GM12875 (cell line): ENCODE results near the gene SCGB3A1.

ENCODE experiments used
- H3K4me3 ChIP-seq: one replicate; pipeline ENCODE4 v1.5.1; 2011; ENCODE audit warnings: low read depth, low read length, control low read depth
- TF ChIP-seq, protein P1 (sequence below): IDR thresholded peaks from 2 replicates; pipeline ENCODE4 v1.5.1; 2011; ENCODE audit warnings: low read depth, mild to moderate bottlenecking, control low read depth, inconsistent platforms, low read length, moderate library complexity, borderline replicate concordance; ENCODE audit not compliant: insufficient read depth

SCGB3A1 gene

GRCh38 chr5:180618487-180618828 is 27.2 kb upstream of the SCGB3A1 start:
- TF ChIP-seq, protein P1, sequence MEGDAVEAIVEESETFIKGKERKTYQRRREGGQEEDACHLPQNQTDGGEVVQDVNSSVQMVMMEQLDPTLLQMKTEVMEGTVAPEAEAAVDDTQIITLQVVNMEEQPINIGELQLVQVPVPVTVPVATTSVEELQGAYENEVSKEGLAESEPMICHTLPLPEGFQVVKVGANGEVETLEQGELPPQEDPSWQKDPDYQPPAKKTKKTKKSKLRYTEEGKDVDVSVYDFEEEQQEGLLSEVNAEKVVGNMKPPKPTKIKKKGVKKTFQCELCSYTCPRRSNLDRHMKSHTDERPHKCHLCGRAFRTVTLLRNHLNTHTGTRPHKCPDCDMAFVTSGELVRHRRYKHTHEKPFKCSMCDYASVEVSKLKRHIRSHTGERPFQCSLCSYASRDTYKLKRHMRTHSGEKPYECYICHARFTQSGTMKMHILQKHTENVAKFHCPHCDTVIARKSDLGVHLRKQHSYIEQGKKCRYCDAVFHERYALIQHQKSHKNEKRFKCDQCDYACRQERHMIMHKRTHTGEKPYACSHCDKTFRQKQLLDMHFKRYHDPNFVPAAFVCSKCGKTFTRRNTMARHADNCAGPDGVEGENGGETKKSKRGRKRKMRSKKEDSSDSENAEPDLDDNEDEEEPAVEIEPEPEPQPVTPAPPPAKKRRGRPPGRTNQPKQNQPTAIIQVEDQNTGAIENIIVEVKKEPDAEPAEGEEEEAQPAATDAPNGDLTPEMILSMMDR, result no peak
- no peak overlapping the region for H3K4me3 ChIP-seq

DNA sequence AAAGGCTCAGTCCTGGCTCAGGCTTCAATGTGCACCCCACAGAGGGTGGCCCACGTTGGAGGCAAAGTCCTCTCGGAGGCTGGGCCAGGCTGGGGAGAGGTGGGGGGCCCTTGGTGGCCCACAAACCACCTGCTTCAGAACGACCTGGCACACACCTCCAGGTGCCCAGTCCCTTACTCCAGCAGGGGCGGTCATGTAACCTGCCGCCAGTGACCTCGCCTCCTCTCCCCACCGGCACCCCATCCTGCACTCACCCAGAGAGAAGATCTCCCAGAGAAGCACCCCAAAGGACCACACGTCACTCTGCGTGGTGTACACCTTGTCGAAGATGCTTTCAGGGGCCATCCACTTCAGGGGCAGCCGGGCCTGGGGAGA is 22.5 kb upstream of the SCGB3A1 start:
- H3K4me3 ChIP-seq, result no peak overlapping the region

DNA sequence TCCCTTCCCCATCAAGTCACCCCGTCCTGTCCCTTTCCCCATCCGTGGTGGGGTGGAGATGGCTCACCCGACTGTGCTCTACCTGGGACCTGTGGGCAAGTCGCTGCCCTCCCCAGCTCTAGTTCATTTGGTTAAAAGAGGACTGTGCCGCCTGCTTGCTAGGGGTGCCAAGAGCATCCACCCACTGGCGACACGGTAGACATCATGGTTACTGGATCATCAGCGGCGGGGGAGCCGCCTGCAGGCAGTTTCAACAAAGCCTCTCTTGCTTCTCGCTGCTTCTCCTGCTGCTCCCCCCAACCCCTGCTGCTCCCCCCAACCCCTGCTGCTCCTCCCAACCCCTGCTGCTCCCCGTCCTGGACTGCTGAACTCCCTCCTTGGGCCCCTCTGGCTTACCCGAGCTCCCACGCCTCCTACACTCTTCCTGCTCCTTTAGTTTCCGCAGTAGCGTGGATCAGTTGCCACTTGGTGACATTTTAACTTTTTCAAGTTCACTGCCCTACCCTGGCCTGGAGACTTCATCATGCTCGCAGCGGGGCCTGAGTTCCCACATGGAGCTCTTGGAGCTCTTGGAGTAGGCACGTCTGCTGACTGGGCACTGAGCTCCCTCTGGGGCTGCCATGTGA is 22.0 kb upstream of the SCGB3A1 start:
- H3K4me3 ChIP-seq, result no peak overlapping the region
- TF ChIP-seq, protein P1, result no peak

More for the DNA sequence above, 22.5 kb upstream of the SCGB3A1 start:
- TF ChIP-seq, protein P1, result no peak

DNA sequence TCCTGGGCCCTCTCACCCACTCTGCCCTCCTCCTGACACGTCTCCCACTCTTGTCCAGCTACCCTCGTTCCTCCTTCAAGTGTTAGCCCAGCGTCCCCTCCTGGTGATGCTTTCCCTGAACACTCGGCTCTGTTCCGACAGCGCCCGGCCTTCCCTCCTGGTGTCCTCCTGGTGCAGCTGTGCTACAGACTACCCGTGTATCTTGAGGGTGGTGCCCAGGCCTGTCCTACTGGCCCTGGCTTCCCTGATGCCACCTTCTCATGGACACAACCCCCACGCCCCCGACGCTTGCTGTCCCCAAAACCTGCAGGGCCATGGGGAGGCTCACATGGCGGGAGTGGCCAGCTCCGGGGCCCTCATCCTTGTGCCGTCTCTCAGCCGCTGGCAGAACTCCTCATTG is 21.4 kb upstream of the SCGB3A1 start:
- TF ChIP-seq, protein P1, result no peak
- H3K4me3 ChIP-seq, result no peak overlapping the region

DNA sequence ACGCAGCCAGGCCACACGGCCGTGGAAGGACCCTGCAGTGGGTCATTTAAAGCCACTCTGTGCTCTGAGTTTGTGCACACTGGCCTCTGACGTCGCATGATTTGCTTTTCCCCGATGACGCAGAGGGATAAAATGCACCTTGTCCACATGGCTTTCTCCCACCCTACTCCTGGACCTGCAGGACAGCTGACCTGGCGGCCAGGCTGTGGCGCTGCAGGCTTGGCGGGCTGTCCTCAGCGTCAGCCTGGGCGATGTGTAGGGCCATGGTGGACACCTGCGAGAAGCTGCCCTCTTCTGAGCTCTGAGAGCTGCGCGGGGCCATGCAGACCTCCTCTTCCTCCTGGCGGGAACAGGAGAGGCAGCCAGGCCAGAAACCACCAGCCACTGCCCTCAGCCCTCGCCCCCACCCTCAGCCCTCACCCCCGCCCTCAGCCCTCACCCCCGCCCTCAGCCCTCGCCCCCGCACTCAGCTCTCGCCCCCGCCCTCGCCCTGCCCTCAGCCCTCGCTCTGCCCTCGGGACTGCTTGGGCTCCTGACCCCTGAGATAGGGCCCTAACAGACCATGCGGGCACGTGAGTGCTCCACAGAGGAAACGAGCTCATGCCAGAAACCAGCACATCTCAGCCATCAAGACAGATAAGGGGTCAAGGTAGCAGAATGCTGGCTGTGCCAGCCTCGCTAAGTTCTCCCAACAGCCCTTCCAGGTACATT is 20.0 kb upstream of the SCGB3A1 start:
- TF ChIP-seq, protein P1, result no peak
- no peak overlapping the region for H3K4me3 ChIP-seq

DNA sequence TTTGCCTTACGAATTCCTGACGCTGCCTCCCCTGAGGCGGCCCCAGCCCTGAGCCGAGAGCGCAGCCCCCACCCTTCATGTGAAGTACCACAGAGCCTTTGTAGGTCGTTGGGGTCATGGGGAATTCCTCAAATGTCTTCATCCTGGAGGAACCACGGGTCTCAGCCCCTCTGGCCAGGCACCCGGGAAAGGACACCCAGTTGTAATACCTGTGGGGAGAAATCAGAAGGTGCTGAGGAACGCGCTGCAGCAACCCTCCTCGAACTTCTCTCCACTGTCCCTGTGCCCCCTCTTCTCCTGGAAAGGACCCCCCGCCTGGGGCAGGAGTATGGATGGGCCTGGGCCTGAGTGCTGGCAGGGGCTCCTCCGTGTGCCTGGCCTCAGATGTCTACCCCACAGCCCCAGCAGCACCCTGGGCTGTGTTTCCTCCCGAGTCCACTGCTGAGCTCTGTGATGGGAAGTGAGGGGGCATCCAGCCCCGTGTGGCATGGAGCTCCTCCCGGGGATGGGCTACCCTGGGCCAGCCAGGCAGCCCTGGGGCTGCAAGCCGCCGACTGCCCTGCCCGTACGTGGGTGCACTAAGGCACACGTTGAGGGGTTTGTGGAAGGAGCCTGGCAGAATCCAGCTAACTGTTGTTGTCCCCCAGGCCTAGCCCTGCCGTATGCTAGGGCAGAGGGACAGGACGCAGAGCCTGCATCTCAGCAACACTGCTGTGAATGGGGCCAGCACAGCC is 18.7 kb upstream of the SCGB3A1 start:
- no peak overlapping the region for H3K4me3 ChIP-seq
- TF ChIP-seq, protein P1, result no peak

DNA sequence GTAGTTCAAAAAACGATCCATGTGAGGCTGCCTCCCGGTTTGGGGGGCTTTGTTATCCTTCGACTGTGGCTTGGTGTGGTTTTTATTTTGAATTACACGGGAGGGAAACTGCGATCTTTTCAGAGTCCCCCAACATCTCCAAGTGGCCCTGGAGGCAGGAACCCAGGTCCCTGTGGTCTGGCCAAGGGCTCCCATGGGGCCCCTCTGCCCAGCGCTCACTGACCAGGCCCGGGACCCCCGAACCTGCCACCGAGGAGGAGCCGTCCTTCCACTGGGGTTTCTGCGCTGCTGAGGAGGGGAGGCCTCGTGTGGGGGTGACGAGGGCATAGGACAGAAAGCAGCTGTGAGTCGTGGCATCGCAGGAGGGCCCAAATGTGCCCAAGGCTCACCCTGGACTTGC is 18.1 kb upstream of the SCGB3A1 start:
- TF ChIP-seq, protein P1, result no peak
- no peak overlapping the region for H3K4me3 ChIP-seq
